ENCODE data around the gene CD101.

CD101 gene

GRCh38 chr1:117066367-117066766, 64.8 kb downstream of the CD101 start:
- no peak overlapping the region for H3K4me3 ChIP-seq (ENCODE audit: low read length)
- TF ChIP-seq ZNF274 (IDR thresholded peaks at IDR 0.05; ENCODE audit: low read depth, low read length): no peak

- no peak for TF ChIP-seq ZNF274 (IDR thresholded peaks at IDR 0.05; ENCODE audit: low read depth, low read length)
These were observed 66.2 kb downstream of the CD101 start for GRCh38 chr1:117067533-117068370.

GRCh38 chr1:117068580-117068979, 67.0 kb downstream of the CD101 start:
- H3K4me3 ChIP-seq (ENCODE audit: low read length): no peak overlapping the region
- TF ChIP-seq ZNF274 (IDR thresholded peaks at IDR 0.05; ENCODE audit: low read depth, low read length): no peak

More at GRCh38 chr1:117067533-117068370, 66.2 kb downstream of the CD101 start:
- no peak overlapping the region for H3K4me3 ChIP-seq (ENCODE audit: low read length)

- no peak for TF ChIP-seq ZNF274 (IDR thresholded peaks at IDR 0.05; ENCODE audit: low read depth, low read length)
- H3K4me3 ChIP-seq (ENCODE audit: low read length): no peak overlapping the region
These were observed 67.8 kb downstream of the CD101 start for GRCh38 chr1:117069220-117069844.

- no peak for TF ChIP-seq ZNF274 (IDR thresholded peaks at IDR 0.05; ENCODE audit: low read depth, low read length)
- H3K4me3 ChIP-seq (ENCODE audit: low read length): no peak overlapping the region
These were observed 68.6 kb downstream of the CD101 start for GRCh38 chr1:117070124-117070523.

GRCh38 chr1:117076648-117077047, 75.1 kb downstream of the CD101 start:
- H3K4me3 ChIP-seq (ENCODE audit: low read length): no peak overlapping the region
- no peak for TF ChIP-seq ZNF274 (IDR thresholded peaks at IDR 0.05; ENCODE audit: low read depth, low read length)

GRCh38 chr1:117077267-117077666, 75.7 kb downstream of the CD101 start:
- TF ChIP-seq ZNF274 (IDR thresholded peaks at IDR 0.05; ENCODE audit: low read depth, low read length): no peak

GRCh38 chr1:117079737-117080136, 78.2 kb downstream of the CD101 start:
- no peak for TF ChIP-seq ZNF274 (IDR thresholded peaks at IDR 0.05; ENCODE audit: low read depth, low read length)
- no peak overlapping the region for H3K4me3 ChIP-seq (ENCODE audit: low read length)

More at GRCh38 chr1:117077267-117077666, 75.7 kb downstream of the CD101 start:
- no peak overlapping the region for H3K4me3 ChIP-seq (ENCODE audit: low read length)

GRCh38 chr1:117084231-117084630, 82.7 kb downstream of the CD101 start:
- H3K4me3 ChIP-seq (ENCODE audit: low read length): no peak overlapping the region
- no peak for TF ChIP-seq ZNF274 (IDR thresholded peaks at IDR 0.05; ENCODE audit: low read depth, low read length)

All from GM08714 (cell line).